GM15510 (cell line): ENCODE data around the gene RIPPLY2.

Source experiments
- POLR2A ChIP-seq: IDR thresholded peaks from 3 replicates; pipeline ENCODE4 v1.6.1; 2011; ENCODE audit warnings: borderline replicate concordance; ENCODE audit not compliant: insufficient read length; ENCODE audit errors: extremely low read depth

Gene RIPPLY2

DNA sequence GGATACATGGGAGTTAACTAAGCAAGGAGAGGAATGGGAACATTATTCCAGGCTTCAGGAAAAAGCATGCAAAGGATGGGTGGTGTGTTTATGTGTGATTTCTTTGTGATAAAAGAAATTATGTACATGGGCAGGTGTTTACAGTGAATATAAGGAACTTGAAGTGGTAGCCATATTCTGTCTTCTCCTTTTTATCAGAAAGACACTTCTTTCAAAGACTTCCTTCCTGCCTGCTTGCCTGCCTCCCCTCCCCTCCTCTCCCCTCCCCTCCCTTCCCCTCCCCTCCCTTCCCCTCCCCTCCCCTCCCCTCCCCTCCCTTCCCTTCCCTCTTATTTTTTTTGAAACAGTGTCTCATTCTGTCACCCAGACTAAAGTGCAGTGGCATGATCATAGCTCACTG lies 20.7 kb downstream of the RIPPLY2 start:
- no peak for TF ChIP-seq POLR2A

DNA sequence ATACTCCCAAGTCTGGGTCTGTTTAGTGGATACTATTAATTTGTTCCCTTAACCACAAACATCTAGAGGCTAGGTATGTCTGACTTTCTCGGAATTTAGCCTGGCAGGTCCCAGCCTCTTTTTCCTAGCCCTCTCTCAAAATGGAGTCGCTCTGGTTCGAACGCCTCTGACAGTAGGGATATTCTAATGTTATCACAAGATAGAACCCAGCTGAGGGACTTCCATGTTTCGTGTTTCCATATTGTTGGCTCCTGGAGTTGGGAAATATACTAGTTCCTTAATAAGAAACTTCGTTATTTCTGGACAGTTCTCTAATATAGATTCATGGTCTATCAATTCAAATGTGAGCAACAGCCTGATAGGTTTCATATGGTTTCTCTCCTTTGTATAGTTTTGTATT lies 22.7 kb downstream of the RIPPLY2 start:
- no peak for TF ChIP-seq POLR2A

DNA sequence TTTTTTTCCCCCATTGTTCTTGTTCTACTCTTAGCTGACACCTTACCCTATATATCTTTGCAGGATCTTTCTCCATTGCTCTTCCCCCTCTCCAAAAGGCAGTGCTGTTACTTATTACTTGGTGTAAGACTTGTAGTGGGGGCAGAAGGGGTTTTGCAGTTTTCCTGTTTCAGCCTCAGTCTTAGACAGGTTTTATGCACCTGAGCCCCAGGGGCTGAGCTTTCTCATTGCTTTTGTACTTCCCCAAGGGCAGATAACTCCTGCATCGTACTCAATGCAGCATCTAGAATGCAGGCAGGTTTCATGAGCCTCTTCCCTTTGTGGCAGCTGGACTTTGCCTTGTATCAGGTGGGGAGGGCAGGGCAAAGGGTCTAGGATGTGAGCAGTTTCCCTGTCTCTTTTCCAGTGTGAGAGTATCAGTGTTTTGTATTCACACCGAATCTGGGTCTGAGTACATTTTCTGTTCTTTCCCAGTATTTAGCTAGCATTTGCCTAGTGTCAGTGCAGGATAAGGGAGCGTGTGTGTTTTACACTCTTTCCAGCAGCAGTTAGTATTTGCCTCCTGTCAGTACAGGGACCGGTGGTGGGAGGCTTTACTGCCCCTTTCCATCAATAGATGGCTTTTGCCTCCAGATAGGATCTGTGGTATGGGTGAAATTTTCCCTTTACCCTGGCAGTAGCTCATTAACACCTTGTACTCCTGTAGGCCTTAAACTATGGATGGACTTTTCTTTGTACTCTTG lies 25.9 kb downstream of the RIPPLY2 start:
- TF ChIP-seq POLR2A: no peak

DNA sequence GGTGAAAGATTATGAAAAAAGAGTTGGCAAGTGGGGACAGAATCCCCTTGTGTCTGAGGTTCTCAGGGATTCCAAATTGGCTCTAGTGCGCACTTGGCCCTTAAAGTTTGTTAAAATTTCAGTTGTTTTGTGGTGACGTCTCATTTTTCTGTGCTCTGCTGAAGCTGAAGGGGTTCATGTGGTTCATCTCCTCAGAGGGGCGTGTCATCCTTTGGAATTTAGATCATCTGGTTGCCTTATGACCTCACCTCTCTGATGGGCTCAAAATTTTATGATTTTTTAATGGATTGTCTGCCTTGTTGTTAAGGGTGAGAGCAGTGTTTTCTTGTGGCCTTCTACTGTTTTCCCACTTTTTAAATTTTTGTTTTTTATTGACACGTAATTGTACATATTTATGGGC lies 26.6 kb downstream of the RIPPLY2 start:
- no peak for TF ChIP-seq POLR2A

DNA sequence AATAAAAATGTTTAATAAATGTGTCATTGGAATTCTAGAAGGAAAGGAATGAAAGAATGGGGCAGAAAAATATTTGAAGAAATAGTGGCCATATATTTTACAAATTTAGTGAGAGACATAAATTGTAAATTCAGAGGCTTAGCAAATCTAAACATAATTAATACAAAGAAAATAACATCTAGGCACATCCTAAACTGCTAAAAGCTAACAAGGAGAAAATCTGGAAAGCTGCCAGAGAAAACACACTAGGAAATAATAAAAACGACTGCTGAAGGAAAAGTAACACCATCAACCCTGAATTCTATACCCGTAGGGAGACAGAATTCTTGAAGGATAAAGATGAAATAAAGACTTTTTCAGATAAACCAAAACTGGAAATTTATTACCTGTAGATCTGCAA lies 30.1 kb downstream of the RIPPLY2 start:
- TF ChIP-seq POLR2A: no peak

DNA sequence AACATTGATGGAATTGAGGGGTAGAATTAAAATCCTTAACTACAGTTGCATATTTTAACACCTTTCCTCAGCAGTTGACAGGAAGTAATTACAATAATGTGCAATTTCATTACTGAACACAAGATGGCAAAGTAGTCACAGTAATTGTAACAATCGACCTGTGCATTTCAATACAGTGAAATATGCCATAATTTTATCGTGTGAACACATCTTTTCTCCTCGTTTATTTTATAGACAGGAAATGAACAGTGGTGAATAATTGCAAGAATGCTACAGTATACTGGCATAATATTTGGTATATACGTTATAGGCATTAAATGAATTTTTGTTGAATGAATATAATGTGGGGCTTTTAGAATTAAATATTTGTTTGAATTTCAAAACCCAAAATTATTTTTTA lies 31.4 kb downstream of the RIPPLY2 start:
- TF ChIP-seq POLR2A: no peak

DNA sequence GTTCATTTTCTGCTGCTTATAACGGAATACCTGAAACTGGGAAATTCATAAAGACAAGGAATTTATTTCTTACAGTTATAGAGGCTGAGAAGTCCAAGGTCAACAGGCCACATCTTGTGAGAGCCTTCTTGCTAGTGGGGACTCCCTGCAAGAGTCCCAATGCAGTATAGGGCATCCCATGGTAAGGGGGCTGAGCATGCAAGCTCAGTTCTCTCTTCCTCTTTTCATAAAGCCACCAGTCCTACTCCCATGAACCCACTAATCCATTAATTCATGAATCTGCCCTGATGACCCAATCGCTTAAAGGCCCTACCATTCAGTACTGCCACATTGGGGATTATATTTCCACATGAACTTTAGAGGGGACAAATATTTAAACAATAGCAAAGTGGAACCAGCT lies 32.8 kb downstream of the RIPPLY2 start:
- TF ChIP-seq POLR2A: no peak

DNA sequence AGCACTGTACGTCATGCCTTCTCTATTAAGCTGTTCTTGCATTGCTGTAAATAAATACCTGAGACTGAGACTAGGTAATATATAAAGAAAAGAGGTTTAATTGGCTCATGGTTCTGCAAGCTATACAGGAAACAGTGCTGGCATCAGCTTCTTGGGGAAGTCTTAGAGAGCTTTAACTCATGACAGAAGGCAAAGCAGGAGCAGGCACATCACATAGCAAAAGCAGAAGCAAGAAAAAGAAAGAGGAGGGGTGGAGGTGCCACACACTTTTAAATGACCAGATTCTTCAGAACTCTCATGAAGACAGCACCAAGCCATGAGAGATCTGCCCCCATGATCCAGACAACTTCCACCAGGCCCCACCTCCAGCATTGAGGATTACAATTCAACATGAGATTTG lies 36.5 kb downstream of the RIPPLY2 start:
- TF ChIP-seq POLR2A: no peak

DNA sequence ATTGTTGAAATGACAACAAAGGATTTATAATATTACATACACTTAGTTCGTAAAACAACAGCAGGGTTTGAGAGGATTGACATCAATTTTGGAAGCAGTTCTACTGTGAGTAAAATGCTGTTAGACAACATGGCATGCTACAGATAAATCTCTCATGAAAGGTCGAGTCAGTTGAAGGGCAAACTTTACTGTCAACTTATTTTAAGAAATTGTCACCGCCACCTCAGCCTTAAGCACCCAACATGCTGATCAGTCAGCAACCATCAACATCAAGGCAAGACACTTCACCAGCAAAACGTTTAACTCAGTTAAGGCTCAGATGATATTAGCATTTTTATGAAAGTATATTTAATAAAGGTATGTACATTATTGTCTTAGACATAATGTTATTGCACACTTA lies 37.4 kb downstream of the RIPPLY2 start:
- TF ChIP-seq POLR2A: no peak

DNA sequence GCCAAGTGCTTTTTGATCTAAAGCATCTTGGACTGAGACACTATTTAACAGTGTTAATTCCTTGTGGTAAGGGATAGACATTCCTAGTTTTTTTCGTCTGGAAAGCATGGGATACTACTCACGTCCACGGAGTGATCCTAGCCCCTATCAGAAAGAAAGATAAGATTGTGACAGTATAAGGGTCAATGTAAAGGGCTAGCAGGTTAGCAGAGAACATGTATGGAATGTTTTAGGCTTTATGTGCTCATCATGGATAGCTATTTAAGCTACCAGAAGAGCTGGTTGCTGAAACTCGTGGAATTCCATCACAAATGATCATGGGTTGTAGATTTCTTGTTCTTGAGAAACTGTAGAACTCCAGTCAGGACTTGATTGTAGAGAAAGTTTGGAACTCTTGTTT lies 38.4 kb downstream of the RIPPLY2 start:
- no peak for TF ChIP-seq POLR2A

DNA sequence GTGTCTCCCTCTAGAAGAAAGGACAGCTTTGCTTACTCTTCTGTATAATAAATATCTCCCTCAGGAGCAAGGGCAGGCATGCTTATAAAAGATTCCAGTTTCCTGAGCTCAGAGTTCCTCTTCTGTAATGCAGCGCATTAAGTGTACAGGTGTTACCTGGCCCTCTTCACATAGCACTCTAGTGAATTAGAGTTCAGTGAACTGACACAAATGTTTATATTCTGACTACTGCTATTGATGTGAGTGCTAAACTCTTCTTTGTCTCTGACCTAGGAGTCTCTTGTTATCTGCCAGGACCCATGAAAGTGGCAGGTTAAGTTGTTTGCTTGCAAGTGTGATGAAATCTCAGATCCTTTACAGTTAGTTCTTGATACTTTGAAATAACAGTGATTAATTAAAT lies 39.9 kb downstream of the RIPPLY2 start:
- TF ChIP-seq POLR2A: no peak

DNA sequence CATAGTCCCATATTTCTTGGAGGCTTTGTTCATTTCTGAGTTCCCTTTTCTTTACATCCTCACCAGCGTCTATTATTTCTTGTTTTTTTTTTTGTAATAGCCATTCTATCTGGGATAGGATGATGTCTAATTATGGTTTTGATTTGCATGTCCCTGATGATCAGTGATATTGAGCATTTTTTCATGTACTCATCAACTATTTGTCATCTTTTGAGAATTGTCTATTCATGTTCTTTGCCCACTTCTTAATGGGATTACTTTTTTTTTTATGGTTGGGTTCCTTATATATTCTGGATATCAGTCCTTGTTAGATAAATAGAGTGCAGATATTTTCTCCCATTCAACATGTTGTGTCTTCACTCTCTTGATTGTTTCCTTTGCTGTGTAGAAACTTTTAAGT lies 48.5 kb downstream of the RIPPLY2 start:
- TF ChIP-seq POLR2A: no peak

DNA sequence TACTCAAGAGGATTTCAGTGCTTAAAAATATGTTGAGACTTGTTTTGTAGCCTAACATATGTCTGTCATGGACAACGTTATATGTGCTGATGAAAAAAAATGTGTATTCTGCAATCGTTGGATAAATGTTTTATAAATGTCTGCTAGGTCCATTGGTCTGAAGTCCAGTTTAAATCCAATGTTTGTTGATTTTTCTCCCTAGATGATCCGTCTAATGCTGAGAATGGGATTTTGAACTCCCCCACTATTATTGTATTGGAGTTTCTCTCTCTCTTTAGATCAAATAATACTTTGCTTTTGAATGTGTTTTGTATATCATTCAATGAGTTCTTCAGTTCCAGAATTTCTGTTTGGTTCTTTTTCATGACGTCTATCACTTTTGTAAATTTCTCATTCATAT lies 51.2 kb downstream of the RIPPLY2 start:
- no peak for TF ChIP-seq POLR2A

DNA sequence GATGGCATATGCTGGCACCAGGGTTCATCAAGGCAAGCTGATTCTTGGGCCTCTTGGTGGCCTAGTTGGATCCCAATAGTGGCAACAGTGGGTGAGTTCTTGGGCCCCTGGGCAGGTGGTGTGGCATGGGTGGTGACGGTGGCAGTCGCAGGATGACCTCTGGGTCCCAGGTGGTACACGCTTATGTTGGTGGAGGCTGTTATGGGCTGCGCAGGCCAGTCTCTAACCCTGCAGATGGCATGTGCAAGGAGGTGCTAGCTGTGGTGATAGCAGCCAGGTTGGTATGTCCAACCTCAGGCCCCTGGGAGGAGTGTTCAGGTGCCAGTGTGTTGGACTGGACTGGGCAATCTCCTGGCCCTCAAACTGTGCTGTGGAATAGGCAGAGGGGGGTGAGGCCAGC lies 52.5 kb downstream of the RIPPLY2 start:
- TF ChIP-seq POLR2A: no peak
